SK-N-SH (cell line): Measurements from ENCODE around the gene ATP8A2.

Source experiments
- EP300 ChIP-seq, 2 experiments: IDR thresholded peaks; 2 replicates each; pipeline versions ENCODE4 v1.4.0 to v1.6.1; 2012; ENCODE audit warnings: borderline replicate concordance in 1 of 2, low read depth in 1 of 2, low read length in 1 of 2
- GATA2 ChIP-seq: sonication (generic); formaldehyde crosslinking; IDR thresholded peaks from 2 replicates; pipeline ENCODE4 v1.5.0; 2020; ENCODE audit warnings: mild to moderate bottlenecking, missing genetic modification reagents
- JUND ChIP-seq: IDR thresholded peaks from 2 replicates; pipeline ENCODE4 v1.4.0; 2012
- POLR2AphosphoS5 ChIP-seq: IDR thresholded peaks from 2 replicates; pipeline ENCODE4 v1.6.1; 2012; ENCODE audit warnings: low read depth, low read length
- RAD21 ChIP-seq: IDR thresholded peaks from 2 replicates; pipeline ENCODE4 v1.6.1; 2012; ENCODE audit warnings: mild to moderate bottlenecking, low read length
- RCOR1 ChIP-seq: fragments of 150-350 bp; IDR thresholded peaks from 2 replicates; pipeline ENCODE4 v1.6.1; 2017; ENCODE audit warnings: antibody characterized with exemption, low read length
- RFX5 ChIP-seq: IDR thresholded peaks from 2 replicates; pipeline ENCODE4 v1.6.1; 2012; ENCODE audit warnings: mild to moderate bottlenecking, improper control_type of control experiment, low read length
- TAF1 ChIP-seq: IDR thresholded peaks from 2 replicates; pipeline ENCODE4 v1.6.1; 2012; ENCODE audit warnings: low read depth, mild to moderate bottlenecking, low read length, moderate library complexity, borderline replicate concordance
- TEAD4 ChIP-seq: IDR thresholded peaks from 2 replicates; pipeline ENCODE4 v1.4.0; 2012; ENCODE audit warnings: mild to moderate bottlenecking, borderline replicate concordance; ENCODE audit not compliant: insufficient read depth
- YY1 ChIP-seq: IDR thresholded peaks from 2 replicates; pipeline ENCODE4 v1.4.0; 2012; ENCODE audit warnings: low read depth, mild to moderate bottlenecking
- TF ChIP-seq, protein P1 (sequence below): fragments of 200-600 bp; sonication (generic); IDR thresholded peaks from 2 replicates; pipeline ENCODE4 v1.6.1; 2017; ENCODE audit warnings: antibody characterized with exemption, mild to moderate bottlenecking, moderate library complexity
- TF ChIP-seq, protein P2 (sequence below): fragments of 150-350 bp; IDR thresholded peaks from 2 replicates; pipeline ENCODE4 v1.6.1; 2016; ENCODE audit warnings: mild to moderate bottlenecking, low read depth, low read length
- TF ChIP-seq, protein P3 (sequence below): fragments of 150-350 bp; IDR thresholded peaks from 2 replicates; pipeline ENCODE4 v1.6.1; 2017; ENCODE audit warnings: antibody characterized with exemption, low read length, low read depth, borderline replicate concordance
- TF ChIP-seq, protein P4 (sequence below): IDR thresholded peaks from 2 replicates; pipeline ENCODE4 v1.4.0; 2012; ENCODE audit warnings: low read depth, borderline replicate concordance

DNA sequence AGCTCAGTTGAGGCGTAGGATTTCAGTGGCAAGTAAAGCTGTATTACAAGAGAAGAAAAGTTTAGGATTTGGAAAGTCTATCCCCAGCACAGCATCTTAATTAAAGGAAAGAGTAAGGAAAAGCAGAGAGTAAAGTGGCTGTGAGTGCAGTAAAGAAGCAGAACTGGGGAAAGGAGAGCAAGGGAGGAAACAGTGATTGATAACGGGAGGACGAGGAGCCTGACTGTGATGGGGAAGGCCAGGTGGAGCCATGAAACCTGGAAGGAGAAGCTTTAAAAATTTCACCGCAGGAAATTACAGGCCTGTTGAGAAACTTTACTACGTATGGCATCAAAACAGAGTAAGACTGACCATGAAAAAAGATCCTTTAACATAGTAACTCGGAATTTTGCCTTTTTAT lies 504.5 kb downstream of the ATP8A2 start:
- TF ChIP-seq RAD21 (no peak), YY1 (no peak), JUND (no peak), EP300 (IDR thresholded peaks at IDR 0.05; ENCODE audit: borderline replicate concordance in 1 of 2, low read depth in 1 of 2, low read length in 1 of 2) (no peak), POLR2AphosphoS5 (no peak), GATA2 (CRISPR knock-in tag) (no peak), TEAD4 (no peak), RFX5 (no peak), RCOR1 (no peak), TAF1 (no peak)
- TF ChIP-seq, protein P1, sequence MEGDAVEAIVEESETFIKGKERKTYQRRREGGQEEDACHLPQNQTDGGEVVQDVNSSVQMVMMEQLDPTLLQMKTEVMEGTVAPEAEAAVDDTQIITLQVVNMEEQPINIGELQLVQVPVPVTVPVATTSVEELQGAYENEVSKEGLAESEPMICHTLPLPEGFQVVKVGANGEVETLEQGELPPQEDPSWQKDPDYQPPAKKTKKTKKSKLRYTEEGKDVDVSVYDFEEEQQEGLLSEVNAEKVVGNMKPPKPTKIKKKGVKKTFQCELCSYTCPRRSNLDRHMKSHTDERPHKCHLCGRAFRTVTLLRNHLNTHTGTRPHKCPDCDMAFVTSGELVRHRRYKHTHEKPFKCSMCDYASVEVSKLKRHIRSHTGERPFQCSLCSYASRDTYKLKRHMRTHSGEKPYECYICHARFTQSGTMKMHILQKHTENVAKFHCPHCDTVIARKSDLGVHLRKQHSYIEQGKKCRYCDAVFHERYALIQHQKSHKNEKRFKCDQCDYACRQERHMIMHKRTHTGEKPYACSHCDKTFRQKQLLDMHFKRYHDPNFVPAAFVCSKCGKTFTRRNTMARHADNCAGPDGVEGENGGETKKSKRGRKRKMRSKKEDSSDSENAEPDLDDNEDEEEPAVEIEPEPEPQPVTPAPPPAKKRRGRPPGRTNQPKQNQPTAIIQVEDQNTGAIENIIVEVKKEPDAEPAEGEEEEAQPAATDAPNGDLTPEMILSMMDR: no peak
- TF ChIP-seq, protein P2, sequence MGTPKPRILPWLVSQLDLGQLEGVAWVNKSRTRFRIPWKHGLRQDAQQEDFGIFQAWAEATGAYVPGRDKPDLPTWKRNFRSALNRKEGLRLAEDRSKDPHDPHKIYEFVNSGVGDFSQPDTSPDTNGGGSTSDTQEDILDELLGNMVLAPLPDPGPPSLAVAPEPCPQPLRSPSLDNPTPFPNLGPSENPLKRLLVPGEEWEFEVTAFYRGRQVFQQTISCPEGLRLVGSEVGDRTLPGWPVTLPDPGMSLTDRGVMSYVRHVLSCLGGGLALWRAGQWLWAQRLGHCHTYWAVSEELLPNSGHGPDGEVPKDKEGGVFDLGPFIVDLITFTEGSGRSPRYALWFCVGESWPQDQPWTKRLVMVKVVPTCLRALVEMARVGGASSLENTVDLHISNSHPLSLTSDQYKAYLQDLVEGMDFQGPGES: no peak
- TF ChIP-seq, protein P3, sequence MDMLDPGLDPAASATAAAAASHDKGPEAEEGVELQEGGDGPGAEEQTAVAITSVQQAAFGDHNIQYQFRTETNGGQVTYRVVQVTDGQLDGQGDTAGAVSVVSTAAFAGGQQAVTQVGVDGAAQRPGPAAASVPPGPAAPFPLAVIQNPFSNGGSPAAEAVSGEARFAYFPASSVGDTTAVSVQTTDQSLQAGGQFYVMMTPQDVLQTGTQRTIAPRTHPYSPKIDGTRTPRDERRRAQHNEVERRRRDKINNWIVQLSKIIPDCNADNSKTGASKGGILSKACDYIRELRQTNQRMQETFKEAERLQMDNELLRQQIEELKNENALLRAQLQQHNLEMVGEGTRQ: no peak
- TF ChIP-seq, protein P4, sequence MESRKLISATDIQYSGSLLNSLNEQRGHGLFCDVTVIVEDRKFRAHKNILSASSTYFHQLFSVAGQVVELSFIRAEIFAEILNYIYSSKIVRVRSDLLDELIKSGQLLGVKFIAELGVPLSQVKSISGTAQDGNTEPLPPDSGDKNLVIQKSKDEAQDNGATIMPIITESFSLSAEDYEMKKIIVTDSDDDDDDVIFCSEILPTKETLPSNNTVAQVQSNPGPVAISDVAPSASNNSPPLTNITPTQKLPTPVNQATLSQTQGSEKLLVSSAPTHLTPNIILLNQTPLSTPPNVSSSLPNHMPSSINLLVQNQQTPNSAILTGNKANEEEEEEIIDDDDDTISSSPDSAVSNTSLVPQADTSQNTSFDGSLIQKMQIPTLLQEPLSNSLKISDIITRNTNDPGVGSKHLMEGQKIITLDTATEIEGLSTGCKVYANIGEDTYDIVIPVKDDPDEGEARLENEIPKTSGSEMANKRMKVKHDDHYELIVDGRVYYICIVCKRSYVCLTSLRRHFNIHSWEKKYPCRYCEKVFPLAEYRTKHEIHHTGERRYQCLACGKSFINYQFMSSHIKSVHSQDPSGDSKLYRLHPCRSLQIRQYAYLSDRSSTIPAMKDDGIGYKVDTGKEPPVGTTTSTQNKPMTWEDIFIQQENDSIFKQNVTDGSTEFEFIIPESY: no peak
